Effector CD8-positive, alpha-beta T cell (primary cell): ENCODE measurements around the gene DNAJC25.
"Not testable (repeated sequence)": the region's sequence is repeated elsewhere in the genome, so short reads cannot be mapped to it uniquely, and the experiment has no call there.

Source experiments
- DNase-seq: peaks from one replicate; lab custom pipeline; 2025; lab: John Stamatoyannopoulos, UW

DNAJC25 gene

DNA sequence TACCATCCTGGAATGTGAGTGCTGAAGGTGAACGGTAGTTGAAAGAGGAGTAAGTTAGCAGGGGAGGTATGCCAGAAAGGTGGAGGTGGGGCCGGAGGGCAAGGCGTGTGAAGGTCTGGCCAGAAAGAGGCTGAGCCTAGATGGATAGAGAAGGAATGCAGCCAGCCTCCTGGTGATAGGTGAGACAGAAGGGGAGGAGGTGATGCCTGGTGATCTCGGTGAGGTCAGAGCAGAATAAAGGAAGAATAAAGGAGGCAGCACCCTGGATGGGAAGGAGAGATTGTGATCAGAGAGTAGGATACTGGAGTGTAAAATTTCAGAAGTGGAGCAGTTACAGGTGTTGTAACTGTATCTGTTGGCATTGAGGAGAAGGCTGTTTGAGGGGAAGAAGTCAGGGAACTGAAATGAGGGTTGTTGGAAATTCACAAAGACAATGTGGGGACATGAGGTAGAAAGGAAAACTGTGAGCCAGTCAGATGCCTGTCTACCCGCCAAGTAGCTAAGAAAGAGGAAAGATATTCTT is 32.2 kb downstream of the DNAJC25 start:
- no peak for DNase-seq

DNA sequence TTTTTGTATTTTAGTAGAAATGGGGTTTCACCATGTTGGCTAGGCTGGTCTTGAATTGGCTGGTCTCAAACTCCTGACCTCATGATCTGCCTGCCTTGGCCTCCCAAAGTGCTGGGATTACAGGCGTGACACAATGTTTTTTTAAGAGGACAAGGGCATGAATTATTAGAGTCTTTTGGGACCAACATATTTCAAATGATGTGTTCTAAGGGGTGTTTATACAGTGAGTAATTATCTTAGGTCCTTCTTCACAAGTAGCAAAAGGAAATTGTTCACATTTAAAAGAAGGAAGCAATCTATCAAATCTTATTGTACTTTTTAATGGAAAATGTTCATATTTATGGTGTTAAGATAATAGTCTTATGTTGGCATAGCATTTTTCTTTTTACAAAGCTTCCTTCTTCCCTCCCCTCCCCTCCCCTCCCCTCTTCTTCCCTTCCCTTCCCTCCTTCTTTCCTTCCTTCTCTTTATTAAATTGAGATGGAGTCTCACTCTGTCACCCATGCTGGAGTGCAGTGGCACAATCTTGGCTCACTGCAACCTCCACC is 37.0 kb downstream of the DNAJC25 start:
- DNase-seq, result no peak

DNA sequence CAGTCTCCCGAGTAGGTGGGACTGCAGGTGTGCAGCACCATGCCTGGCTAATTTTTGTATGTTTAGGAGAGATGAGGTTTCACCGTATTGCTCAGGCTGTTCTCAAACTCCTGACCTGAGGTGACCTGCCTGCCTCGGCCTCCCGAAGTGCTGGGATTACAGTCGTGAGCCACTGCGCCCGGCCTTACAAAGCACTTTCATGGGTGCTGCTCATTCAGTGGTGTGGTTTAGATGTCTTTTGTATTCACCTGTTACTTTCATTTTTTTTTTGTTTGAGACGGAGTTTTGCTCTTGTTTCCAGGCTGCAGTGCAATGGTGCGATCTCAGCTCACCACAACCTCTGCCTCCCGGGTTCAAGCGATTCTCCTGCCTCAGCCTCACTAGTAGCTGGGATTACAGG is 37.5 kb downstream of the DNAJC25 start:
- not testable (repeated sequence) for DNase-seq

DNA sequence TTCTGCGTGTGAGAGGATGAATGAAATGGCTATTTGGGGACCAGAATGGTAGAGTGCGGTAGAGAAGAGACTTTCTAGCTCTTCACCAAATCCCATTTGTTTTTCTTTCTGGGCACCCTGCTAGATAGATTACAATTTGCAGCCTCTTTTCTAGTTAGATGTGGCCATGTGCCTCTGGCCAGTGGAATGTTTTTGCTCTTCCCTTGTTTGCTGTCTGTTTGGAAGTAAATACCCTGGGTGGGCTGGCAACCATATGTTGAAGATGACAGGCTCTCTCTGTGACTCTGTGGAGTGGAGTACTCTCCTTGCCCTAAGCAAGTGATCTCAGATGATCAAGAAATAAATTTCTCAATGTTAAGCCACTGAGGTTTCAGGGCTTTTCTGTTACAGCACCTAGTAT is 43.2 kb downstream of the DNAJC25 start:
- DNase-seq, result no peak

DNA sequence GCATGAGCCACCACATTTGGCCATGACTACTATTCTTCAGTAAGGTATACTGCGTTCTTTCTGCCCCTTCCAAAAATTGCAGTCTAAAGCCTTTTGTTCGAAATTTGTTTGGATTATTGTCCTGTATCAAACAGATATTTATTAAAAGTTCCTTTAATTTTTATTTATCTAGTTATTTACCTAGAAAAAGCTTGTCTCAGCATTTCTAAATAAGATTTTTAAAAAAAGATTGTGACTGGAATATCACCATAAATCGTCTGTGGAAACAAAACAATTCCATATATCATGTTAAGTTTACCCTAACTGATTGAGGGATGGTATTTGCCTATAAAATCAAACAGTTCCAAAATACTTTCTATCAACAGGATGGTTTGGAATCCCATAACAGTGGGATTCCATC is 45.0 kb downstream of the DNAJC25 start:
- DNase-seq, result no peak

DNA sequence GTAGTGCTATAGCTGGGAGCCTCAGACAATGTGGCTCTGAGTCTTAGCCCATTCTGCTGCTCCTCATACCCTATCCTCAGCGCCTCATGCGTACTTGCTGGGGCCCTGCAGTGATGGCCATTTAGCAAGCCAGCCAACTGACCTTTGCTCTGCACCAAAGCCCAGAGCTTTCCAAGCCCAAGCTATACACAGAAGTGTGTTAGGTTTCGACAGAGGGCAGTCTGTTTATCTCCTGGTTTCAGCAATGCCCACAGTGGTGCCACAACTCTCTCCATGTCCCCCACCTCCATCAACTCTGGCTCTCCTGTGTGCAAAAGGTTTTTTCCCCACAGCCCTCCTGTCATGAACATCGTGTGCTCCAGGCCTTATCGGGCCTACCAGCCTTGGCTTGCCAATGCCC is 47.2 kb downstream of the DNAJC25 start:
- no peak for DNase-seq

DNA sequence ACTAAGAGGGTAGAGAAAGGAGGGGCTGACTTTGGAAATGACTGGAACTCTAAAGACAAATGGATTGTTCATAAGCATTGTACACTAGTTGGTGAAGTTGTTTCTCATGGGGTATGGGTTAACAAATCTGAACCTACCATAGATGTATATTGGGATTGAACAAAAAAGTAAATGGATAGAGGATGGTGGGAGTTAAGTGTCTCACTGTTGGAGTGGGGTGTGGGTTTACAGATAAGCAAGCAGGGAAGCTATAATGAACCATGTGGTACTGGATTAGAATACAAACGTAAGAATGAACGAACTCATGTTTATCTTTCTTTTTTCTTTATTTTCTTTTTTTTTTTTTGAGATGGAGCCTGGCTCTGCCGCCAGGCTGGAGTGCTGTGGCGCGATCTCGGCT is 48.1 kb downstream of the DNAJC25 start:
- DNase-seq, result no peak

DNA sequence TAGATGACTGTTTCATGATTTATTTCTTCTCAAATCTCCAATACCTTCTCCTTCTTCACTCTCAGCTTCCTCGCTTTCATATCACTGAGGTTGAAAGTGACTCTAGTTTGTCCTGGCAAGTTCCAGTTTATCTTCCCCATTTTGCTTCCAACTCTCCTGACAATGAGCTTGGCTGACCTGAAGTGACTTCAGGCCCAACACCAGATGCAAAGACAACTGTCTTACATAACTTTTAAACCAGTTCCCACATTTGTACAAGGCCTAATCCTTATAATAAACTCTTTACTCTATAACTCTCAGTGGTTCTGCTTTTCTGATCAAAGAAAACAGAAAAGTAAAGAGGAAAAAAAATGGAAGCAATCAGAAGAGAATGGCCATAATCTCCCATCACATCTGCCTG is 52.3 kb downstream of the DNAJC25 start:
- DNase-seq, result no peak

DNA sequence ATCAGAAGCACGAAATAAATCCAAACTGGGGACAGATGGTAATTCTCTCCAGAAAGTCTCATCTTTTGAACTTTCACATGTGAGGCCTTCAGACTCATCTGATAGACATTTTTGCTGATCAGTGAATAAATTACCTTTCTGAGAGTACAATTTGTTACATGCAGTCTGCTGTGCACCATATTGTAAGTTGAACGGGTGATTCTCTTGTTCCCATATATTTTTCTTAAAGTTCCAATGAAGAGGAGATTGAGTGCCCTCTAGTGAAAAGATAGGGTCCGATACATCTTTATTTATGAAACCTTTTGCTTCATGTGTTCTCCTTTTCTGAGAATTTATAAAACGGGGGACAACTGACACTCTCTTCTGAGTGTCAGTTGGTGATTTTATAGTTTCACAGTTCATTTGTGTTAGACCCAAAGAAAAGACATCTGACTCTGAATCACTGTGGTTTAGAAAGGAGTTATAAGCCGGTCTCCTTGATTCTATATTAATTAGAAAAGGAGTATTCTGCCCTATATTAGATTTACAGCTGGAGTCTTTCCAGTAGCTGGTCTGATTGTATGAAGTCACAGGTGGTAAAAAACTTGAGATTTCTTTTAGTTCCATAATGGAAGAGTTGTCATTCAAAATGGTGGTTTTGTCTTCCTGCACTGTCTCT is 60.7 kb downstream of the DNAJC25 start:
- no peak for DNase-seq

DNA sequence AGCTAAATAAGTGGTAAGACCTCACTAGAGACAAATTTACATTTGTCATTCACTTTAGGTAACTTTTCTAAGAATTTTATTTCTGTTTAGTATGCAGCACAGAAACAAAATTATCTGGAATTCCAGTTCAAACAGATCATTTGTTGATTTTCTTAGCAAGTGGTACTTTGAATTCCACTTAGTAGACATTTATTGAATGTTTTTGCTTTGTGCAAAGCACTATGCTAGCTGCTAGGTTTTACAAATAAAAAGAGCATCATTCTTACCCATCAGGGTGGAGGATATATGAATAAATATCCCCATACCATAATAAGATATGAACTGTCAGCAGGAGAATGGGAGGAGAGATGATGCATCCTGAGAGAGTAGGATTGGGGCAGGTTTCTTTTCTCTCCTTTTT is 65.7 kb downstream of the DNAJC25 start:
- no peak for DNase-seq

DNA sequence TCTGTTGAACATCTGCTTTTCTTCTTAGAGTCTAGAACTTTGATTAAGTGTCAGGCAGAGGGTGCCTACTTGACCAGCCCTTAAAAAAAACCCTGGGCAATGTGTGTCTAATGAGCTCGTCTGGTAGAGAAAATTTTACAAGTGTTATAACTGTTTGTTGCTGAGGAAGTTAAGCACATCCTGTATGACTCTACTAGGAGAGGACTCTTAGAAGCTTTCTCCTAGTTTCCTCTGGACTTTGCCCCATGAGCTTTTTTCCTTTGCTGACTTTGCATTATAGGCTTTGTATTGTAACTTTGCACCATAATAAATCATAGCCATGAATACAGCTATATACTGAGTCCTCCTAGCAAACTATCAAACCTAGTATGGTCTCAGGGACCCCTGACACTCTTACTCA is 69.6 kb downstream of the DNAJC25 start:
- no peak for DNase-seq
